Sigmoid colon (tissue), 4 donors: ENCODE results near the gene ENG.

Experiments used
- POLR2A ChIP-seq, 2 donors: fragments of 450-650 bp; IDR thresholded peaks; one replicate each; pipeline ENCODE4 v1.6.1; 2016; ENCODE audit warnings: antibody characterized with exemption in 2 of 2, mild to moderate bottlenecking in 2 of 2, moderate library complexity in 2 of 2
- POLR2AphosphoS5 ChIP-seq, 4 donors: sonication (generic); formaldehyde crosslinking; IDR thresholded peaks; one replicate each; pipeline ENCODE4 v1.6.1; 2017; ENCODE audit warnings: antibody characterized with exemption in 4 of 4
- TF ChIP-seq, protein P1 (sequence below), 4 experiments: fragments of 450-650 bp in 3 of 4; fragments of 200-600 bp in 1 of 4; IDR thresholded peaks; one replicate each; pipeline ENCODE4 v1.5.1; 2016 to 2019; ENCODE audit warnings: antibody characterized with exemption in 4 of 4, mild to moderate bottlenecking in 3 of 4, moderate library complexity in 2 of 4

DNA sequence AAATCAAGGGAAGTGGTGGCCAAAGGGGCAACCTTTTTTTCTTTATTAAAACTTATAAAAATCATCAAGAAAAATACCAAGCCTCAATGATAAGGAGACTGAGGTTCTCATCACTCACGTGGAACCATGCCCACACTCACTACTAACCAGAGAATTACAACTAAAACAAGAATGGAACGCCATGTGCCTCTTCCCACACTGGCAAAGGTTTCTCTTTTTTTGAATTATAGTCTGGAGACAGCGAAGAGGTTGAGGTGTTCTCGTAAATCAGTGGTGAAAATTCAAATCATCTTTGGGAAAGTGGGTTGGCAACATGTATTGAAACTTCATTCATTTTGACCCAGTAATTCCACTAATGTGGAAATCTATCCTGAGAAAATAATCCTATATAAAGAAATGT, 32.4 kb downstream of the ENG start:
- no peak for TF ChIP-seq POLR2AphosphoS5 (IDR thresholded peaks at IDR 0.05)
- TF ChIP-seq POLR2A (IDR thresholded peaks at IDR 0.05) = no peak
- TF ChIP-seq, protein P1, sequence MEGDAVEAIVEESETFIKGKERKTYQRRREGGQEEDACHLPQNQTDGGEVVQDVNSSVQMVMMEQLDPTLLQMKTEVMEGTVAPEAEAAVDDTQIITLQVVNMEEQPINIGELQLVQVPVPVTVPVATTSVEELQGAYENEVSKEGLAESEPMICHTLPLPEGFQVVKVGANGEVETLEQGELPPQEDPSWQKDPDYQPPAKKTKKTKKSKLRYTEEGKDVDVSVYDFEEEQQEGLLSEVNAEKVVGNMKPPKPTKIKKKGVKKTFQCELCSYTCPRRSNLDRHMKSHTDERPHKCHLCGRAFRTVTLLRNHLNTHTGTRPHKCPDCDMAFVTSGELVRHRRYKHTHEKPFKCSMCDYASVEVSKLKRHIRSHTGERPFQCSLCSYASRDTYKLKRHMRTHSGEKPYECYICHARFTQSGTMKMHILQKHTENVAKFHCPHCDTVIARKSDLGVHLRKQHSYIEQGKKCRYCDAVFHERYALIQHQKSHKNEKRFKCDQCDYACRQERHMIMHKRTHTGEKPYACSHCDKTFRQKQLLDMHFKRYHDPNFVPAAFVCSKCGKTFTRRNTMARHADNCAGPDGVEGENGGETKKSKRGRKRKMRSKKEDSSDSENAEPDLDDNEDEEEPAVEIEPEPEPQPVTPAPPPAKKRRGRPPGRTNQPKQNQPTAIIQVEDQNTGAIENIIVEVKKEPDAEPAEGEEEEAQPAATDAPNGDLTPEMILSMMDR (IDR thresholded peaks at IDR 0.05) = no peak
